K562 (cell line): ENCODE measurements around the gene FDX2. TPM values are rescaled to one million over a fixed set of nuclear protein-coding genes. Genes with fewer than 3 reads are reported as not detected.

Experiments
- CREM ChIP-seq: IDR thresholded peaks from 2 replicates; pipeline ENCODE4 v1.6.1; 2014; ENCODE audit warnings: antibody characterized with exemption, low read depth
- DIDO1 ChIP-seq: fragments of 450-650 bp; IDR thresholded peaks from 2 replicates; pipeline ENCODE4 v1.6.1; 2016; ENCODE audit warnings: low read depth, missing biosample characterization, missing genetic modification characterization
- FOXK2 ChIP-seq, 2 experiments: fragments of 450-650 bp; IDR thresholded peaks in 1 of 2; conservative IDR thresholded peaks in 1 of 2; 2 replicates each; pipeline ENCODE4 v1.6.1; 2016; ENCODE audit warnings: low read depth in 2 of 2, mild to moderate bottlenecking in 1 of 2
- GABPB2 ChIP-seq: fragments of 250-450 bp; sonication (Bioruptor Pico); conservative IDR thresholded peaks from 2 replicates; pipeline ENCODE4 v1.5.1; 2021; ENCODE audit warnings: mild to moderate bottlenecking
- HNRNPK ChIP-seq: fragments of 200-400 bp; formaldehyde crosslinking; IDR thresholded peaks from one replicate; pipeline ENCODE4 v1.6.1; 2018; ENCODE audit warnings: mild to moderate bottlenecking, low read depth, low read length; ENCODE audit not compliant: poor library complexity, severe bottlenecking
- ILK ChIP-seq: fragments of 450-650 bp; IDR thresholded peaks from 2 replicates; pipeline ENCODE4 v1.6.1; 2016; ENCODE audit warnings: missing genetic modification characterization, low read depth, mild to moderate bottlenecking, missing compliant biosample characterization, moderate library complexity, borderline replicate concordance
- KAT8 ChIP-seq: fragments of 450-650 bp; IDR thresholded peaks from 2 replicates; pipeline ENCODE4 v1.6.1; 2016; ENCODE audit warnings: low read depth, mild to moderate bottlenecking
- KDM2B ChIP-seq: fragments of 250-450 bp; sonication (Bioruptor Pico); IDR thresholded peaks from 2 replicates; pipeline ENCODE4 v1.8.0; 2021; ENCODE audit warnings: mild to moderate bottlenecking, moderate library complexity
- MECOM ChIP-seq: fragments of 250-450 bp; sonication (Bioruptor Pico); IDR thresholded peaks from 2 replicates; pipeline ENCODE4 v1.8.0; 2022; ENCODE audit warnings: inconsistent platforms
- NFYB ChIP-seq: IDR thresholded peaks from 2 replicates; pipeline ENCODE4 v1.6.1; 2011; ENCODE audit warnings: mild to moderate bottlenecking, moderate library complexity; ENCODE audit not compliant: insufficient read length; ENCODE audit errors: extremely low read depth
- PPARD ChIP-seq: fragments of 250-450 bp; sonication (Bioruptor Pico); IDR thresholded peaks from 2 replicates; pipeline ENCODE4 v1.8.0; 2022; ENCODE audit warnings: inconsistent platforms, mild to moderate bottlenecking, moderate library complexity
- STAT5B ChIP-seq: fragments of 250-450 bp; sonication (Bioruptor Pico); IDR thresholded peaks from 2 replicates; pipeline ENCODE4 v1.8.0; 2021; ENCODE audit warnings: mild to moderate bottlenecking, inconsistent platforms
- ZNF197 ChIP-seq: fragments of 200-800 bp; sonication (Bioruptor generic); IDR thresholded peaks from 2 replicates; pipeline ENCODE4 v1.6.1; 2016; ENCODE audit warnings: low read depth, missing genetic modification characterization, missing compliant biosample characterization
- ZNF24 ChIP-seq: fragments of 450-650 bp; IDR thresholded peaks from 2 replicates; pipeline ENCODE4 v1.6.1; 2016
- polyA plus RNA-seq, 8 experiments: library from polyadenylated mRNA; depleted of rRNA in 4 of 8; stranded (reverse) in 5 of 8; unstranded in 3 of 8; fragments of >200 nt; fragmentation: Nextera tagmentation in 2 of 8; fragmentation: Illumina TruSeq in 1 of 8; extraction: Ambion mirVana in 2 of 8; extraction: Trizol in 1 of 8; gene quantifications; 2 replicates each; pipeline versions ENCODE4 v1.2.1 to v1.2.3, GENCODE V29; 2011 to 2014; ENCODE audit warnings: inconsistent platforms in 1 of 8, missing spikeins in 1 of 8
- total RNA-seq, 7 experiments: library from RNA; depleted of rRNA in 6 of 7; stranded (reverse); fragments of >200 nt in 6 of 7; fragmentation: Illumina TruSeq in 2 of 7; extraction: Trizol in 2 of 7; gene quantifications; 2 replicates each; pipeline versions ENCODE4 v1.2.1 to v1.2.3, GENCODE V29; 2011 to 2021; ENCODE audit warnings: low replicate concordance in 1 of 7
- TF ChIP-seq, protein P1 (sequence below): fragments of 450-650 bp; IDR thresholded peaks from 2 replicates; pipeline ENCODE4 v1.6.1; 2016; ENCODE audit warnings: low read depth
- TF ChIP-seq, protein P2 (sequence below): fragments of 450-650 bp; formaldehyde crosslinking; conservative IDR thresholded peaks from 2 replicates; pipeline ENCODE4 v1.4.0; 2022; ENCODE audit warnings: mild to moderate bottlenecking, missing genetic modification characterization
- TF ChIP-seq, protein P3 (sequence below): fragments of 450-650 bp; IDR thresholded peaks from one replicate; pipeline ENCODE4 v1.6.1; 2018; ENCODE audit warnings: mild to moderate bottlenecking, moderate library complexity; ENCODE audit not compliant: partially characterized antibody
- TF ChIP-seq, protein P4 (sequence below): sonication (generic); formaldehyde crosslinking; IDR thresholded peaks from 2 replicates; pipeline ENCODE4 v1.8.1; 2023; ENCODE audit warnings: mild to moderate bottlenecking, missing genetic modification reagents

The FDX2 gene
- total and polyA plus RNA-seq, 9 of the 15 experiments (the other 6 are each of a cell fraction or from before 2014, with no cell fraction given): 2.5 to 49.8 (median 29.7) TPM

DNA sequence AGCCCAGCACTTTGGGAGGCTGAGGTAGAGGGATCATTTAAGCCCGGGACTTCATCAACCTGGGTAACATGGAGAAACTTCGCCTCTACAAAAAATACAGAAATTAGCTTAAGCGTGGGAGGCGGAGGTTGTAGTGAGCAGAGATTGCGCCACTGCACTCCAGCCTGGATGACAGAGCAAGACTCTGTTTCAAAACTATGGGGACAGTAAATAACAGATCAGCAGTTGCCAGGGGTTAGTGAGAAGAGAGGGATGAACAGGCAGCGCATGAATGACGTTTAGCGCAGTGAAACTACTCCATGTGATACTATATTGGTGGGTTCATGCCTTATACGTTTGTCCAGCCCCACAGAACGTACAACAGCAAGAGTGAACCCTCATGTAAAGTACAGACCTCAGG is 30.7 kb upstream of the FDX2 start (continued):
- TF ChIP-seq, protein P1, sequence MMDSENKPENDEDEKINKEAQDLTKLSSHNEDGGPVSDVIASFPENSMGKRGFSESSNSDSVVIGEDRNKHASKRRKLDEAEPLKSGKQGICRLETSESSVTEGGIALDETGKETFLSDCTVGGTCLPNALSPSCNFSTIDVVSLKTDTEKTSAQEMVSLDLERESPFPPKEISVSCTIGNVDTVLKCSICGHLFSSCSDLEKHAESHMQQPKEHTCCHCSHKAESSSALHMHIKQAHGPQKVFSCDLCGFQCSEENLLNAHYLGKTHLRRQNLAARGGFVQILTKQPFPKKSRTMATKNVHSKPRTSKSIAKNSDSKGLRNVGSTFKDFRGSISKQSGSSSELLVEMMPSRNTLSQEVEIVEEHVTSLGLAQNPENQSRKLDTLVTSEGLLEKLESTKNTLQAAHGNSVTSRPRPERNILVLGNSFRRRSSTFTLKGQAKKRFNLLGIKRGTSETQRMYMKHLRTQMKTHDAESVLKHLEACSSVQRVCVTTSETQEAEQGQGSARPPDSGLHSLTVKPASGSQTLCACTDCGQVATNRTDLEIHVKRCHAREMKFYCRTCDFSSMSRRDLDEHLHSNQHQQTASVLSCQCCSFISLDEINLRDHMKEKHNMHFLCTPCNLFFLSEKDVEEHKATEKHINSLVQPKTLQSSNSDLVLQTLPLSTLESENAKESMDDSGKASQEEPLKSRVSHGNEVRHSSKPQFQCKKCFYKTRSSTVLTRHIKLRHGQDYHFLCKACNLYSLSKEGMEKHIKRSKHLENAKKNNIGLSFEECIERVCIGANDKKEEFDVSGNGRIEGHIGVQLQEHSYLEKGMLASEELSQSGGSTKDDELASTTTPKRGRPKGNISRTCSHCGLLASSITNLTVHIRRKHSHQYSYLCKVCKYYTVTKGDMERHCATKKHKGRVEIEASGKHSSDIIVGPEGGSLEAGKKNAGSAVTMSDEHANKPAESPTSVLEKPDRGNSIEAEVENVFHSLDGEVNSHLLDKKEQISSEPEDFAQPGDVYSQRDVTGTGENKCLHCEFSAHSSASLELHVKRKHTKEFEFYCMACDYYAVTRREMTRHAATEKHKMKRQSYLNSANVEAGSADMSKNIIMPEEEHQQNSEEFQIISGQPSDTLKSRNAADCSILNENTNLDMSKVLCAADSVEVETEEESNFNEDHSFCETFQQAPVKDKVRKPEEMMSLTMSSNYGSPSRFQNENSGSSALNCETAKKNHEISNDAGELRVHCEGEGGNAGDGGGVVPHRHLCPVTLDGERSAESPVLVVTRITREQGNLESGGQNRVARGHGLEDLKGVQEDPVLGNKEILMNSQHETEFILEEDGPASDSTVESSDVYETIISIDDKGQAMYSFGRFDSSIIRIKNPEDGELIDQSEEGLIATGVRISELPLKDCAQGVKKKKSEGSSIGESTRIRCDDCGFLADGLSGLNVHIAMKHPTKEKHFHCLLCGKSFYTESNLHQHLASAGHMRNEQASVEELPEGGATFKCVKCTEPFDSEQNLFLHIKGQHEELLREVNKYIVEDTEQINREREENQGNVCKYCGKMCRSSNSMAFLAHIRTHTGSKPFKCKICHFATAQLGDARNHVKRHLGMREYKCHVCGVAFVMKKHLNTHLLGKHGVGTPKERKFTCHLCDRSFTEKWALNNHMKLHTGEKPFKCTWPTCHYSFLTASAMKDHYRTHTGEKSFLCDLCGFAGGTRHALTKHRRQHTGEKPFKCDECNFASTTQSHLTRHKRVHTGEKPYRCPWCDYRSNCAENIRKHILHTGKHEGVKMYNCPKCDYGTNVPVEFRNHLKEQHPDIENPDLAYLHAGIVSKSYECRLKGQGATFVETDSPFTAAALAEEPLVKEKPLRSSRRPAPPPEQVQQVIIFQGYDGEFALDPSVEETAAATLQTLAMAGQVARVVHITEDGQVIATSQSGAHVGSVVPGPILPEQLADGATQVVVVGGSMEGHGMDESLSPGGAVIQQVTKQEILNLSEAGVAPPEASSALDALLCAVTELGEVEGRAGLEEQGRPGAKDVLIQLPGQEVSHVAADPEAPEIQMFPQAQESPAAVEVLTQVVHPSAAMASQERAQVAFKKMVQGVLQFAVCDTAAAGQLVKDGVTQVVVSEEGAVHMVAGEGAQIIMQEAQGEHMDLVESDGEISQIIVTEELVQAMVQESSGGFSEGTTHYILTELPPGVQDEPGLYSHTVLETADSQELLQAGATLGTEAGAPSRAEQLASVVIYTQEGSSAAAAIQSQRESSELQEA: no peak
- no peak for TF ChIP-seq NFYB
- TF ChIP-seq MECOM (CRISPR knock-in tag): no peak
- no peak for TF ChIP-seq PPARD (CRISPR knock-in tag)
- TF ChIP-seq, protein P2, sequence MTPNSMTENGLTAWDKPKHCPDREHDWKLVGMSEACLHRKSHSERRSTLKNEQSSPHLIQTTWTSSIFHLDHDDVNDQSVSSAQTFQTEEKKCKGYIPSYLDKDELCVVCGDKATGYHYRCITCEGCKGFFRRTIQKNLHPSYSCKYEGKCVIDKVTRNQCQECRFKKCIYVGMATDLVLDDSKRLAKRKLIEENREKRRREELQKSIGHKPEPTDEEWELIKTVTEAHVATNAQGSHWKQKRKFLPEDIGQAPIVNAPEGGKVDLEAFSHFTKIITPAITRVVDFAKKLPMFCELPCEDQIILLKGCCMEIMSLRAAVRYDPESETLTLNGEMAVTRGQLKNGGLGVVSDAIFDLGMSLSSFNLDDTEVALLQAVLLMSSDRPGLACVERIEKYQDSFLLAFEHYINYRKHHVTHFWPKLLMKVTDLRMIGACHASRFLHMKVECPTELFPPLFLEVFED: no peak
- TF ChIP-seq DIDO1: 0 out of 2 replicates have a peak, but pooled peaks have one; percentile 18
- TF ChIP-seq STAT5B: no peak
- TF ChIP-seq FOXK2 (conservative IDR thresholded peaks at IDR 0.05 in 1 of 2, IDR thresholded peaks at IDR 0.05 in 1 of 2; ENCODE audit: low read depth in 2 of 2): 0 out of 4 replicates have a peak, but pooled peaks have one; percentile 36 to 52
- TF ChIP-seq, protein P3, sequence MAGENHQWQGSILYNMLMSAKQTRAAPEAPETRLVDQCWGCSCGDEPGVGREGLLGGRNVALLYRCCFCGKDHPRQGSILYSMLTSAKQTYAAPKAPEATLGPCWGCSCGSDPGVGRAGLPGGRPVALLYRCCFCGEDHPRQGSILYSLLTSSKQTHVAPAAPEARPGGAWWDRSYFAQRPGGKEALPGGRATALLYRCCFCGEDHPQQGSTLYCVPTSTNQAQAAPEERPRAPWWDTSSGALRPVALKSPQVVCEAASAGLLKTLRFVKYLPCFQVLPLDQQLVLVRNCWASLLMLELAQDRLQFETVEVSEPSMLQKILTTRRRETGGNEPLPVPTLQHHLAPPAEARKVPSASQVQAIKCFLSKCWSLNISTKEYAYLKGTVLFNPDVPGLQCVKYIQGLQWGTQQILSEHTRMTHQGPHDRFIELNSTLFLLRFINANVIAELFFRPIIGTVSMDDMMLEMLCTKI: no peak
- no peak for TF ChIP-seq KDM2B (CRISPR knock-in tag)
- TF ChIP-seq, protein P4, sequence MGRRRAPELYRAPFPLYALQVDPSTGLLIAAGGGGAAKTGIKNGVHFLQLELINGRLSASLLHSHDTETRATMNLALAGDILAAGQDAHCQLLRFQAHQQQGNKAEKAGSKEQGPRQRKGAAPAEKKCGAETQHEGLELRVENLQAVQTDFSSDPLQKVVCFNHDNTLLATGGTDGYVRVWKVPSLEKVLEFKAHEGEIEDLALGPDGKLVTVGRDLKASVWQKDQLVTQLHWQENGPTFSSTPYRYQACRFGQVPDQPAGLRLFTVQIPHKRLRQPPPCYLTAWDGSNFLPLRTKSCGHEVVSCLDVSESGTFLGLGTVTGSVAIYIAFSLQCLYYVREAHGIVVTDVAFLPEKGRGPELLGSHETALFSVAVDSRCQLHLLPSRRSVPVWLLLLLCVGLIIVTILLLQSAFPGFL (CRISPR knock-in tag): no peak
- no peak for TF ChIP-seq ILK (tag)
- TF ChIP-seq KAT8: no peak
- TF ChIP-seq ZNF24: no peak
- no peak for TF ChIP-seq HNRNPK
- no peak for TF ChIP-seq GABPB2 (CRISPR knock-in tag)
- peak; percentile 80 for TF ChIP-seq CREM
- TF ChIP-seq ZNF197 (CRISPR knock-in tag): no peak
